Stimulated activated CD4-positive, alpha-beta T cell treated with anti-CD3 and anti-CD28 coated beads, Interleukin-15, amount 100 ng/mL, for 1 hour (primary cell): ENCODE results near the gene HOXD1.

Experiments
- DNase-seq, 2 donors: peaks; one replicate each; pipeline ENCODE4 v3.0.0-alpha.2; 2020; ENCODE audit warnings: low read depth in 1 of 2, low spot score in 1 of 2

Gene HOXD1

DNA sequence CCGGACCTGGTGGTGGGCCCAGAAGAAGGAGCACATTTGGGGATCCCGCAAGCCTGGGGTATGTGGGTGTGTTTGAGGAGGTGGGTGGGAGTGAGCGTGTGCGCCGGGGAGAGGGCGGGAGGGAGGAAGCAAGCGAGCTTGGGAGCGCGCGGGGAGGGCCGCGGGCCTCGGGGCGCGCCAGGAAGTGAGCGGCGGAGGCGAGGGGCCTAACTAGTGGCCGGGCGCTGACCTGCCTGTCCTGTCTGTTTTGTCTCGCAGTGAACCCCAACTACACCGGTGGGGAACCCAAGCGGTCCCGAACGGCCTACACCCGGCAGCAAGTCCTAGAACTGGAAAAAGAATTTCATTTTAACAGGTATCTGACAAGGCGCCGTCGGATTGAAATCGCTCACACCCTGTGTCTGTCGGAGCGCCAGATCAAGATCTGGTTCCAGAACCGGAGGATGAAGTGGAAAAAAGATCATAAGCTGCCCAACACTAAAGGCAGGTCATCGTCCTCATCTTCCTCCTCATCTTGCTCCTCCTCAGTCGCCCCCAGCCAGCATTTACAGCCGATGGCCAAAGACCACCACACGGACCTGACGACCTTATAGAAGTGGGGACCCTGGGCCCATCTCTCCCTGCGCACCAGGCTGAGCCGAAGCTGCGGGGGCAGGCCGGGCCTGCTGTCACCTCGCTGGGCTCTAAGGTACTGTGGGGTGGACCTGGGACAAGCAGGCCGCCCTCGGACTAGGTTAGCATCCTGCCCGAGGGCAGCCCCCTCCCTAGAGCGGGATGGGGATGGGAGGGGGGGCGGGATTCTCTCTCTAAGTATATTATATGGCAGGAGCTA, 35.9 kb upstream of the HOXD1 start:
- DNase-seq: no peak

DNA sequence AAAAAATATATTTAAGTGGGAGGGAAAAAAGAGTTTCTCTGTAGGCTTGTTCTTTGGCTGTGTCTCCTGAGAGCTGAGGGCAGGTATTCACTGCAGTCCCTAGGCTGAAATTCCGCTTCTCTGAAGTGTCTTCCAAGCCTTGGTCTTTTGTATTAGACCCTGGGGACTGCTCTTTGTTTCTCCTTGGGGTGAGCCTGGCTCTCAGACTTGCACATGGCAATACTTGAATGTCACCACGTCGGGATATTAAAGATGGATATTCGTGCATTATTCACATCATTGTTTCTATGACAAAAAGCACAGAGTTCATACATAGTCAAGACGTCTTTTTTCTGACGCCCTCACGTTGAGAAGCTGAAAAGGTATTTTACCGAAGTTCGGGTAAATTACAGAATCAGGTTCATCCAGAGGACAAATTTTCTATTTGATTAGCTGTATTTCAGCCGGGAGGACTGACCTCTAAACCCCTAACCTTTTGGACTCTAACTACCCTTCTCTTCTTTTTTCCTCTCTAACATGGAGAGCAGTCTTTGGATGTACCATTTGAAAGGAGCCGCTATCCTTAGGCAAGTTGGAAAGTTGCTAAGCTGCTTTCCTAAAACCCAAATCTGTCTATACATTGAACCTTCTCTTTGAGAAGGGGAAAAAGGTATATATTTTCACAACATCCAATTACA, 33.8 kb upstream of the HOXD1 start:
- no peak for DNase-seq

DNA sequence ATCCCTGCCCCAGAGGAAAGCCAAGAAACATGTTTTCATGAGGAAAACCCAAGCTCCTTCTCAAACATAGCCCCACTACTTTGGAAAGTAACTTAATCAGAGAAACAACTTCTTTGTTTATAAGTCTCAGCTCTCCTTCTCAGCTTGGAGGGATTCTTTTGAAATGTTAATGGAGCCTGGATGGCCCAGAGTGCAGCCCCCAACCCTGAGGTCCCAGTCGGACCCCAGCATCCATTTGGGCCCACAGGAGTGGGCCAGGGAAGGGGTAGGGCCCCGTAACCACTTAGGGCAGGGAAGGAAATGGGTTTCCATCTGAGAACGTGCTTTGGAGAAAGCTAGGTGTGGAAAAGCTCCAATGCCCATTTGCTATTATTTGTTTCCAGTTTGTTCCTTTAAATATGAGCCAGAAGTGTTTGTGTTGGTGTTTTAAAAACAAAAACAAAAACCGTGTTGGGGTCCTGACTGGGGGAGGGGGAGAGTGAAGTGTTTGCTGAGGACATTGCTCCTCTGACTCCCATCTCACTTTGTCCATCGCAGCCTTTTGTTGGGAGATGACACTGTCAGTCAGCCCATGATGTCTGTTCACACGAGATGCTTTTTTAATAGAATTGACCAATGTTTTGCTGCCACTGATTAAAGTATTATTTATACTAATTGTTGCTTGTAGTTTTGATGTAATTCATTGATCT, 33.0 kb upstream of the HOXD1 start:
- DNase-seq: no peak

DNA sequence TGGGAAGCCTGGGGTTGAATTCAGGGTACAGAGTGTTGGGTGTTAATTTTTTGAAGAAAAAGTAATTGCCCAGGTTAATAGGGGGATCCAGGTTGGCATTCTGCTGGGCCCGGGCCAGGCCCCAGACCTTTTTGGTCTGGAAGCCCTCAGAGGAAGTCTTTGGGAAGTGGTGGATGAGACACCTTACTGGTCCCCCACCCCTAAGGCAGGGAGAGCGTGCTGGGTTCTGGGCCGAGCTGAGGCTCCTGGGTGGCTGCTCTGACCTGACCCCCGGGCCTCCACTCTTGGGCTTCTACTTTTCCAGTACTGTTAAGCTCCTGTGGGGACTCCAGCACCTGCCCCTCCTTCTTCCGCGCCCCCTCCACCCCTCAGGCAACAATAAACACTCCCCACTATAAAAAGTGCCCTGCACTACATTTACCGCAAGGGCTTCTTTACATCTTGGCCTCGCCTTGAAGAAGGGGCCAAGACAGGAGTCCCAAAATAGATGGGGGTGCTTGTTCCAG, 32.1 kb upstream of the HOXD1 start:
- DNase-seq: no peak

DNA sequence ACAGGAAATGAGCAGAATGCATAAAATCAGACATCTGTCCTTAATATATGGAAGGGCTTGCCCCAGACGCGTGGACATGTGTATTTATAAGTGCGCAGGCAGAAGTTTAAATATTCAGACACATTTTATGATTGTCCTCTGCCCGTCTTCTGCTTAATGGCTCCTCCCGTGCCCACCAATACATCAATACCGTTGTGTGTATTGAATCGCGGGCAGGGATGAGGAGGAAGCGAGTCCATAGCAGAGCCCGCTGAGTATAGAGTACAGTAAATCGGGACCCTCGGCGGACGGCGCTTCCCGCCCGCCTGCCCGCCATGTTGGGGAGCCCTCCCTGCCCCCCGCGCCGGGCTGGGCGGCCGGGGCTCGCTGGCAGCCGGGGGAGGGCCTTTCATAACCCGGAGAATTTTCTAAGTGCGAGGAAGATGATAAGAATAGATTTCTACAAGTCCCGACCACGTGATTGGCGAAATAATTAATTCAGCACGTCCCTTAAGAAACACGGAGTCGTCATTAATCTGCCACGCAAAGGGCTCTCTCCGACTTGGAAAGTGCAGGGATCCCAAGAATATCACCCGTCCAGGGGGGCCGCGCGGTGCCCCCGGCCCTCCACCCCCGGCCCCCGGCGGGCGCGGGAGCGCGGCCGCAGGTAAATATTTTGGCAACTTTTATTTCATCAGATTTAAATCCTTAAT, 31.5 kb upstream of the HOXD1 start, which contains the start of gene HOXD3:
Gene HOXD3, plus strand, starts transcription at position 501 of the 692 bp plus-strand sequence. CDS start 11,808 bp downstream, outside the sequence.
- DNase-seq: no peak

DNA sequence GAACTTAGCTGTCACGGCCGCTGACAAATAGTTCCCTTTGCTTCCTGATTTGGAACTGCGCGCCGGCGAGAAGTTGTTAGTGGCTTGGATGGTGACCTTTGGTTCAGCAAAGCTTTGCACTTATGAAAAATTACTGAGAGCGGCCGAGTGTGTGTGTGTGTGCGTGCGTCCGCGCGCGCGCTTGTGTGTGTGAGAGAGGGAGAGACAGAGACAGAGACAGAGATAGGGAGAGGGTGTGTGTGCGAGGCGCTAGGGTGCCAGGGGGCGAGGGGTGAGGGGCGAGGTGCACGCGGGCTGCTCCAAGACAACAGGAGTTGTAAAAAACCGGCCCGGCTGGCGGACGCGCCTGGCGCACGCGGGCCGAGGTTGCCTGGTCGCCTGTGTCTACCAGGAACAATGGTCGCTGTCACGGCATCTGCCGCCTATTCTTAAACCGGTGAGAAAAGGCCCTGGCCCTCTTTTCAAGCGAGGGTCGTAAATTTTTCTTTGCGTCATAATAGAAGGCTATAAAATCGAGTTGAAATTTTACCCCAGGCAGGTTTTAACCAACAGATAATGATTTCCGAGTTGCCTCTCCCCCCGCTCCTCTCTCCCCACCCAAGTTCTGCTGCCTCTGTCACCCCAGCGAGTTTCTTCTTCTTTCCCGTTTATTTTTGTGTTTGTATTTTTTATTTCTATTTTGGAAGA, 30.8 kb upstream of the HOXD1 start:
- DNase-seq: no peak

DNA sequence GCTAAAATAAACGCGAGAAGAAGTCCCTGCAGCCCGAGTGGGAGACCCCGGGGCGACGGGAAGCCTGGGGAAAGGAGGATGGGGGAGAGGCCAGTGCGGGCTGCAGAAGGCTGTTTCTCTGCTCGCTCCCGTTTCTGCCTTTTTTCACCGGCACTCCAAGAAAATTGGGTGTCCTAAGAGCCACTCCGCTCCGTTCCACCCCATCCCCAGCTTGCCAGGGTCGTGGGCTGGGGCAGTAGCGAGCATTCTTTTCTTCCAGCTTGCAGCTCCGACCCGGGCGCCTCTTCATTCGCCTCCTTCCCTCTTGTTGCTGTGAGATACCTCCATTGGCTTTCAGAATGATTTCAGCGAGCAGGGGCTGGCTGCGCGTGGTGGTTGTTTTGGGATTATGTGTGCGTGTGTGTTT, 30.3 kb upstream of the HOXD1 start:
- no peak for DNase-seq

DNA sequence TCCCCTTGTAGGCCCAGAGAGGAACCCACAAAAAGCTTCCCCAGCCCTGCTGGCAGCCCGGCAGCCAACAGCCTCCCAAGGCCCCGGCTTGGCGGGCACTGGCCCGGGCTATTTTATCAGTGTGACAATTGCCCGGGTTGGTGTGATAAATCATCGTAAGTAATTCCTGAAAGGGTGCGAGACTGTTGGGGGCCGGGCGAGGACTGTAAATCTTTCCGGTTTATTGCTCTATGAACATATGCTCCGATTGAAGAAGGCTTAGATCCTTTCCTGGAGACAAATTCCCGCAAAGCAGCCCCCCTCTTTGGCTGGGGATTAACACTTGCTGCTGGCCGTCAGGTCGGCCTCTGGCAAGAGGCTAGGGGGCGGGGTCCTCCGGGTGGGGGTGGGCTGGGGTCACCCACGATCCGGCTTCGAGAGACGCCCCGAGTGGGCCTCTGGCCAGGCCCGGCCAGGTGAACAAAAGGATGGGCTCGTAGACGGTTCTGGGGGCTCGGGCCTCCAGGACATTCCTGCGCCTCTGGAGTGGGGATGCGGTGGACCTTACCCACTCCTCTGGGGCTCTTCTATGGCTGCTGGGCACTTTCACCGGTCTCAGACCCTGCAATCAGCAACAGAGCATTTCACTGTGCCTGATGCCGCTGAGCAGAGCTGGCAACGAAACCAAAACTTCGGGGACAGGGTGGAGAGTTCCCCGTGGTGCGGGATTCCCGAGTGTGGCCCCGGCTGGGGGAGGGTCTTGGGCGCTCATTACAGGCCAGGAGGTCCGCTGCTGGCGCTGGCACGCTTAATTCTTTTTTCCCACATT, 29.4 kb upstream of the HOXD1 start:
- DNase-seq: no peak

DNA sequence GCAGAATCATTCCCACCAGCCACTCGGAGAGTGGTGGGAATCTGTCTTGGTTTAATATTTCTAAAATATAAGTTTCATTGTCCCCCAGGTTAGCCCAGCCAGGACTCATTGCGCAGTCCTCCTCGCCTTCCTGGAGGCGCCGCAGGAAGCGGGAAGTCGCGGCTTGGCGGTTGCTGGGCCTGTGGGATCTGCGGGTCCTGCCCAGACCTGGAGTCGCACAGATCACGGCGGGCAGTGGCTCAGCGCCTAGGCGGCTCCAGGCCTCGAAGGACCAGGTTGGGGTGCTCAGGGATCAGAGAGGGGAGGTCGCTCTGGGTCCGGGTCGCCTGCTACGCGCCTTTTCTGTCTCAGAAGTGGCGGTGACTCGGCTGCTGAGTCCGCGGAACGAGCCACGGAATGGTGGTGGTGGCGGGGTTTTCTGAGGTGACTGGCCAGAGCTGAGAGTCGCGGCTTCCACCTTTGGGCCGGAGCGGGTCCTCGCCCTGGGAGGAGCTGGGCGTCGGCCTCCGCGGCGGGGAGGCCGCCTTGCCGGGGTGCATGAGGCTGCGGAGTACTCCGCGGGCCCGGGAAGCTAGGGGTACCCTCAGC, 28.7 kb upstream of the HOXD1 start:
- no peak for DNase-seq

DNA sequence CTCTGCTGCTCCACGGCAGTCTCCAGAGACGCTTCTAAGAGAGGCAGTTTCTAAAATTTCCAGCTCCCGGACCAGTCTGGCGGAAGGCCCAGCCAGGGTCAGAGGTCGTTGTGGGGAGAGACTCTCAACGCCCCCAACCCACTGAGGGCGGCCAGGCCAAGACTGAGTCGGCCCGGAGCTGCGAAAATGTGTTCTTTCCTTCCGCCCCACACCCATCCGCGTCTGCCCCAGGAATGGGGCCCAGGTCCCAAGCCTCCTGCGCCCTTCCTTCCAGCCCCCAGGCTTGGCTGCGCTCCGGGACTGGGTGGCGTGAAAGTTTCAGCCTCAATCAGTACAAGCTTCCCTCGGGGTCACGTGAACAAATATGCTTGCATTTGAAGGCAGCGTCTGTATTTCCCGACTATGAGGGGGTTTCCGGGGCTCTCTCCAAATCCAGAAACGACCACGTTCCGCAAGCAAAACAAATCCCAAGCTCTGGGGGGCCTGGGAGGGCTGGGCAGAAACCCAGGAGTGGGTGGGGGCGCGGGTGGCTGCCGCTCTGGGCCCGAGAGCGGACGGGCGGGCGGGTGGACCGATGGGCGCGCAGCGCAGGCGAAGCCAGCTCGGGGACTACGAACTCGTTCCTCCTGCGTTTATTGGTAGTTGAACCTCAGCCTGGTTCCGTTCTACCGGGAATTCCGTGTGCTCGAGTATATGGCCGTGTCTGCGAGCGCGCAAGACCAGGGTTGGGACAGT, 28.1 kb upstream of the HOXD1 start:
- no peak for DNase-seq

DNA sequence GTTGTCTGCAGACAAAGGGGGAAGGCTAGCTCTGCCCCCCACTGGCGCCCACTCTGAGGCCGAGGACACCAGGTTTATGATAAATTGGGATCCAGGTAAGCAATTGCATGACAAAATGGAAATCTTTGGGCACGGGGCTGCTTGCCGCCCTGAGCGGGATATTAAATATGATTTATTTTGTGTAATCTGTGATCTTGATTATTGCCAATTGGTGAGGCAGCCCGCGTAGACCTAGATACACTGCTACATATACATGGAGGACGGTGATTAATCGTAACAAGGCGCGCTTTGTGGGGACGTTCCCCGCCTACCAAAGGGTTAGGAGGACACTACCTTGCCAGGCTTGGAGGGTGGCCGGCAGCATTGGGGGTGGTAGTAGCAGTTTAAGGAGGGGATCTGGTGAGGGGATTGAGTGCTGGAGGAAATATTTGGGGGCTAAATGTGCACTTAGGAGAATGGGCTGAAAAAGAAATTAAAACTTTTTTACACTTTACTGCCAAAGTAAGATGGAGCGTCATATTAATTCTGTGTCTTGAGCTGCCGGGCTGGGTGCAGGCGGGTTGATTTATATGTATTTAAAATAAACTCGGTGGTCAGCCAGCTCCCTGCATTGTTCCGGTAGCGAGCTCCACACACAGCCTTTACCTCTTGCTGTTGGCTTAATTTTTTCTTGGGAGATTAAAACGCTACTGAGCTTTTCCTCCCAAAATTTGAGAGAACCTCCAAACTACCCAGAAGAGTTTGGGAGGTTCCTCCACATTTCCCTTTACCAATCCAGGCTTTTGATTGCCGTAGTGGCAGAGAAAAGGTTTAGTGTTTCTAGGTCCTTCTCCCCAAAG, 27.3 kb upstream of the HOXD1 start:
- no peak for DNase-seq

DNA sequence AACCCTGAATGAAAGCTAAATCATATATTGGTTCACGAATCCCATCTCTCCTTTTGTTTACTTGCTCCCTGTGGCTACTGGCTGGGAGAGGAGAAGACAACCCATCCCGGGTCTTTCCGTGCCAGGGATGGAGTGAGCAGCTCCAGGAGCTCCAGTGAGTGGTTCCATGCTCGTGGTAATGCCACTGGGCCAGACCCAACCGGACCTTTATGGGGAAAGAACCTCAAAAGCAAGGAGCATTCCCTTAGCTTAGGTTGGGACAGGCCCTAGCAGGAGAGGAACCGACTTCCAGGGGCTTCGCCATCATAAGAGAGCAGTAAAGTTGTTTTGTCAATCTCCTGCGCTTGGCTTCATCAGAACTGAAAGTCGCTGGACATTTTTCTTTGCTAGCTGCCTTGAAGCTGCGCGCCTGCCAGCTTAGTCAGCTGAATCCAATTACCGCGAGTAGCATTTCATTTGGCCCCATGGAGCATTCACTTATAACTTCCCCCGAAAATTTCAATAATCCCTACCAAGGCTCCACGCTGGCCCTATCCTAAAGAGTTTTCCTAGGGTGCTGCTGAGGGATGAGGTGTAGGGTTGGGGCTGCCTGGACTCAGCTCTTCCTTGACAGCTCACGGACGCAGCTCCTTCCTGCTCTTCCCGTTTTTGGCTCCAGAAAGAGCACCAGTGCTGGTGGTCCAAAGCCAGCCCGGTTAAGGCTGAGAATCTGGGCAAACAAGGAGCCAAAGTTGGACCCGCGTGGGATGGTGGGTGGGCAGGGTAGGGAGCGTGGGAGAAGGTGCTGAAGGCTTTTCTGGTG, 26.4 kb upstream of the HOXD1 start:
- DNase-seq: no peak

DNA sequence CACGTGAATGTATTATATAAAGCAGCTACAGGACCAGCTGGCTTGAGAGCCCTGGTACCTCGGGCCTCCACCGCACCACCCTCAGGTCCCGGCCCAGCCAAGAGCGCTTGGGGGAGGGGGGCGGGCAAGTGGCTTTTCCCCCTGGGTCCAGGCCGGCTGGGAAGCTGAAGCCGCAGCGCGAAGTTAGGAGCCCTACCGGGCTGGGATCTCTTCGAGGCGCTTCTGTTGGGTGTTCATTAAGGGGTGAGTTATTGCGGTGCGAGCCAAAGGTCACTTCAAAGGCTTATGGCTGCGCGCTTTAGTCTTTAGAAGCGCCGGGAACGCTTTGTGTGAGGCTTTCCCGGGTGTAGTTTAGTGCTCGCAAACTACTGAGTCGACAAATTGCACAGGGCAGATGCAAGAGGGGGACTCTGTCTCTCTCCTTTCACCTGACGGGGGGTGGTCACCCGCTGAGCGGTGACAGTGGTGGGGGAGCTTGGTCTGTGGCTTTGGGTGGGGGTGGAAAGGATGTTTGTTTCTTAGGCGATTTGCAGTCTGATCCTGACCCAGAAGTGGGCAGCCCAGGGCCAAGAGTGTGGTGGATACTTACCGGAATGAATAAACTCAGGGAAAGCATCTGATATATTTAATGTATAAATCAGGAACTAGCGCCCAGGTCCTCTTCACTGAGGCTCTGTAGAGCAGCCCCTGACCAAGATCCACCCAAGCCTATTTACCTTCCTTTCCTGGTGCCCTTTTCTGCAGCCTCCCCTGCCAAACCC, 25.4 kb upstream of the HOXD1 start:
- DNase-seq: no peak

DNA sequence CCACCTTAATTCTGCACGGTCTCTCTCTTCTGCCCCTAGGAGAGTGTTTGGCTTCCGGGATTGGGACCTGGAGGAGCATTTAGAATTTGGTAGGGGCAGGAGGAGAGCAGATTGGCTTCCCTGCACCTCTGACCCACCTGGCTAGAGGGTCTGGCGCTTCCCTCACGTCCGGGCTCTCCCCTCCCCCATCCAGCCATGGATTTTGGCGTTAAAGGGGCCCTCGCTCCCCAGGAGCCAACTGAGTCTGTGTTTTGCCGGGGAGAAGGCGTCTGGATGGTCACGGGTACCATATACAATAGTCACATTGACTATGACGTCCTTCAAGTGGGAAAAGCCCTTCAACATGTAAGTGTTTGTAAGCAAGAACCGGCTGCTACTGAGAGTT, 24.8 kb upstream of the HOXD1 start:
- DNase-seq: no peak

DNA sequence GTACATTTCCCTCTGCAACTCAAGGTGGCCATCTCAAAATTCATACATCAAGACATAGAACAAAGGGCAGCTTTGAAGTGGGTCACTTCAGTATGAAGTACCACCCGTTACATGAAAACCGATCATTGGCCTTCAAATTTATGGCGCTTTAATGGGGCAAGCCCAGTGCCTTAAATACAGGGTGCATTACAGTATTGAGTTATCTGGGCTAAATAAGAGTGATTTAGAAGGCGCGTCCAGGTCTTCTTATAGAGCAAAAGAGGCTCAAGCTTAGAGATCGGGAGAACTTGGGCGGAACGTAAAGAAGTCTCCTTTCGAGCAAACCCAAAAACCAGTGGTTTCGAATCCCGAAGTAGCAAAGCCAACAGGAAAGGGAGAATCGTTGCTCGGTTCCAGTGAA, 24.3 kb upstream of the HOXD1 start:
- no peak for DNase-seq

DNA sequence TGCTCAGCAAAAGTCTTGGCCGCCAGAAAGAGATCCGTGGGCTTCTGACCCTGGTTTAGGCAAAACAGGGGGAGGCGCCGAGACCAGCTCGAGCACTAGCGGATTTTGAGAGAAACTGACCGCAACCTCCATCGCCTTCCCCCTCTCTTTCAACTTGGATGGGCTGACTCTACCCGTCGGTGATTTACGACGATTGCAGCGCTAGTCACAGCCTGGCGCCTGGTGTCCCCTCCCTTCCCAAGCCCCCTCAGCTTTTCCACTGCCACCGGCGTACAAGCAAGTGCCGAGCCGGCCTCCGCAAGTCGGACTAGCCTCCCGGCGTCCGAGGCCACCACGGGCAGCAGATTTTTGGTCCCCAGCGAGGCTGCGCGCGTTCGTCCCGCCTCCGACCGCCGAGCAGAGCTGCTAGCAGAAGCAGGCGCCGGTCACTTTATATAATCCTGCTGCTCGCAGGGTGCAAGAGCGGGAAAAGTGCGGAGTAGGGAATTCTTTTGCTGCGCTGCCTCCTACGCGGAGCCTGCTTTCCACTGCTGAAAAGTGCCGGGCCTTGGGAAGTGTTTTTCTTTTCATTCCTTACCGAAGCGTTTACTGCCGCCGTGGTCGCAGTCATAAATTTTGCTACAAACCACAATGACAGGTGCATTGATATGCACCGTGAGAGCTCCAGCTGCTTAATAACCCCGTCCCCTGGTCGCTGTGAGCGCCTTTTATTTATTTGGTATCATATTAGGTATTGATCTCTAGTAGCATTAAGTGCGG, 23.7 kb upstream of the HOXD1 start:
- DNase-seq: no peak
